Activated CD4-positive, alpha-beta T cell treated with anti-CD3 and anti-CD28 coated beads, Interleukin-2, amount 50 U/mL, for 24 hours (primary cell): ENCODE results near the gene CCDC201.
A peak's percentile ranks its signal among the peaks of the same experiment; 100 is the strongest.

Experiments
- DNase-seq, 2 donors: peaks; one replicate each; pipeline ENCODE4 v3.0.0-alpha.2; 2020; ENCODE audit warnings: low read depth in 1 of 2, low spot score in 1 of 2

The CCDC201 gene, protein sequence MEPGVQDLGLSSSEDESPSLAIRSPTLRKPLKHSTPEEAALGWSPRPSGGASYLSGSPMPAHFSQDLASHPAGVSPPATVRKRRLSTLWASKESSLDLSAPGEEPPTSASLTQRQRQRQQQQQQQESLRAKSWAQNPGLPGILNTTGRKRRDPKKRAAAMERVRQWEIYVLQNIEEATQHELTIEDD

DNA sequence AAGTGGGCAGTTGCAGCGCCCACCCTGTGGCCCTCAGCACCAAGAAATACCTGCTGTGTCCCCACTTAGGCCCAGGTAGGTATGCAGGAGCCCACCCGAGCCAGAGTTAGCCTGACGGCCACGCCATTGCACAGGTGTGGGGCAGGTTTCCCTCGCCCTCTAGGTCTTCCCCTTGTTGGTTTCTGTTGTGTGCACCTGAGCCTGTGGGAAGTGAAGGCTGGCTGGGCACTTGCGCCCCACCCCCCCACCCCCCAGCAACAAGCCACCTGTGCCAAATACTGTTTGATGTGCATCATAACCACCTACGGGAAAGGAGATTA, at the start of gene CCDC201:
TSS of gene CCDC201 (minus strand) at position 48 of the 320 bp plus-strand sequence. CDS start 75 bp downstream, outside the sequence.
- no peak for DNase-seq

DNA sequence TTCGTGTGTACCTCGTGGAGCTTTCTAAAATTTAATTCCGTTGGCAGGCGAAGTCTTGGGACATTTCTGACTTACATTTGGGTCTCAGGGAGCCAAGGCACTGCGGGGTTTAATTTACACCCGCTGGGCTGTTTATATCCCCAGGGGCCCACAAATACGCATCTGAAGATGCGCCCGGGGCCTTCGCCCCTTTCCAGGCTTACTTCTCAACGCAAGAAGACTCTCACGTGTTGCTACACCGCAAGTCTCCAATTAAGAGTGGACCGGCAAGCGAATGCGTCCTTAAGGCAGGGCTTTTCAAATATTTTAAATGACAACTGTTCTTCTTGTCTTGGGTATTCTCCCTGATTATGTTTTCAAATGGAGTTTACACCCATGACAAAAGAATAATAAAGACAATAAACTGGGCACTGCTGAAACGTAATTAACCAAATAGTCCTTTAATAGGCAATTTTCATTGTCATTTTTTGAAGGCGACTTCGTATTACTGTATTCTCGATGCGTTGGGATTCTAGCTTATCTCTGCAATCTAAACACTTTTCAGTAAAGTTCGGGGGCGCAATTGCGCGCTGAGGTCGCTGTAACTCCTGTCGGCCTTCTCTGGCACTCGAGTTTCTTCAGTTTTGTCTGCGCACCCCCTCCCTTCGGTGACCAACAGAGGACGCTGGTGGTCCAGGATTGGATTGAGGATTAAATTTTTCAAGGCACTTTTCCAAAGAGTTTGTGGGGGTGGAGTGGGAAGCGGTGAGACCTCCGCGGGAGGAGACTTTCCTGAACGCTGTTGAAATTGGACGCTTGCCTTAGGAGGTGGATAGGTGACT, 49.0 kb upstream of the CCDC201 start:
- DNase-seq, result no peak

DNA sequence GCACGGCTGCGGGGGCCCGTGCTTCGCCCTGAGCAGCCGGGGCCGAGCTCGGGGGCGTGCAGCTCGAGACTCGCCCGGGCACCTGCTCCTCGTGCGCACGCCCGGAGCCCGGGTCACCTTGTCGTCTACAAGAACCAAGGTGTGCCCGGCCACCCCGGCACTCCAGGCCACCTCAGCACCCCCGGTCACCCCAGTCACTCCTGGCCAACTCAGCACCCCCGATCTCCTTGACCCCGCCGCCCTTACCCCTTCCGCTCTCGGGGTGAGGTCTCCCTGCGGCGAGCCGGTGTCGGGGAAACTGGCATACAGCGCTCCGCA, 48.5 kb upstream of the CCDC201 start:
- DNase-seq, result no peak

DNA sequence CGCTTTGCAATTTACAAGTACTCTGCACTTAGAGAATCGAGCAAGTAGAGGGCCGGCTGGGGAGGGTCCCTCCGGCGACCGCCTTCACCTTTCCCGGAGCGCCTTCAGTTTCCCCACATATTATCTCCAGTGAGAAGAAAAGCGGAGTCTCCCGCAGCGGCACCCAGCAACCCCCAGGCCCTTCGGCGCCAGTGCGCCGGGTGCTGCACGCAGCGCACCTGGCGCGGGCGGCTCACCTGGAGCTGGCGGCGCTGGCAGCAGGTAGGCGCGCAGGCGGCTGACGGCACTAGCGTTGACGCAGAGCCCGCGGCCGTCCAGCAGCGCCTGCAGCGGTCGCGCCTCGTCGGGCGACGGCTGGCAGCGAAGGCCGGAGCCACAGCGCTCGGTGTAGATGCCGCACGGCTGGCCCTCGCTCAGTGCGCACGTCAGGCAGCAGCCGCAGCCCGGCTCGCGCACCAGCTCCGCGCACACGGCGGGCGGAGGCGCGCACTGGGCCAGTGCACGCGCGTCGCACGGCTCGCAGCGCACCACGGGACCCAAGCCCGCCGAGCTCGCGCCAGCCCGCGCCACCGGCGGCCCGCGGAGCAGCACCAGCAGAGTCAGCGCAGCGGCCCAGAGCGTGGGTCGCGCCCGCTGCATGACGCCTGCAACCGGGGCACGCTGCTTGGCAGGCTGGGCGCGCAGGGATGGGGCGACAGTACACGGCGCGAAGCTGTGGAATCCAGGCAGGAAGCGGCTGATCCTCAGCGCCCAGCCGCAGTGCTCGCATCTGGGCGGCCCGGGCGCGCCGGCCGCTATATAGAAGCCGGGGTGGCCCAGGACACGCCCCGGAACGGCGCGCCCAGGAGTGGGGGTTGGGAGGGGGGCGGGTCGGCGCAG, 47.9 kb upstream of the CCDC201 start, which contains the start of gene IGFBP3:
TSS of gene IGFBP3 (minus strand) at position 771 of the 879 bp plus-strand sequence. CDS start at position 639, 132 bp downstream.
- DNase-seq, result no peak

DNA sequence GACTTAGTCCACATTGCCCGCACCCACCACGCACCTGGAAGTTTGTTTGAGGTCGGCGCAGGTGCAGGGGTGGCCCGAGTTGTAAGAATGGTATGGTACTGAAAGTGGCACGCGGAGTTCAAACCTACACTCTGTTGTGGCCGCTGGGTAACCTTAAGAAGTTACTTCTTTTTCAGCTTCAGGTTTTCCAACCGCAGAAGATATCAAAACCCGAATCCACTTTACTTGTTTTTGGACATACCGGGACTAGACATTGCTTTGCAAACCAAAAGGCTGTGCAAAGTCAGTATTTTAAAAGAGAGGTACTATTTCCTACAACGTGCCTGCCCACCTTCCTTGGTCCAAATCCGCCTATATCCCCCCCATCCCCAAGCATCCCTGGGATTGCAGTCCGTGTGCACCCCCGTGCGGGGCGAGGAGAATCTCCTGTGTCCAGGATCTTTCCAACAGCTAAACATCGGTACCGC, 47.1 kb upstream of the CCDC201 start:
- no peak for DNase-seq

DNA sequence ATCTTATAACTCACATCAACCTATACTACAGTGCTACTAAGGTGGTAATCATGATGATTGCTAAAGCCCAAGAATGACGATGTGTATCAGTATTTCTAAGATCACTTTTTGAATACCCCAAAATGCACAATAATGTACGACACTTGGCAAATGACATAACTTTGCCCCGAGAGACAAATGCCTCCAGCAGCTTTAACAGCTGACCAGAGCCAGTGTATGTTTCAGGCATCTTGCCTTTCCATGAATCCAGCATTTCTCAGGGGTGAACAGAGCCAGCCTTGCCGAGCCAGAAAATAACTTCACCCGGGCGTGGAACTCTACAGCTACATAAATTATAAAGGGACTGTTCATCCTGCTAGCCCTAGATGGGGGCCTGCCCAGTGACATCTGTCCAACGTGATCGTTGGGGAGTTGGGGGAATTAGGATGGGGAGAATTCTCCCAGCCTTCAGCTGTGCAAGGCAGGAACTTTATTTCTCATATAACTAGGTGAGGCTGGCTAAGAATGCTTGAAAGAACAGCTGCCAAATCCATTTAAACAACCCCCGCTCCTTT, 46.4 kb upstream of the CCDC201 start:
- DNase-seq, result no peak

DNA sequence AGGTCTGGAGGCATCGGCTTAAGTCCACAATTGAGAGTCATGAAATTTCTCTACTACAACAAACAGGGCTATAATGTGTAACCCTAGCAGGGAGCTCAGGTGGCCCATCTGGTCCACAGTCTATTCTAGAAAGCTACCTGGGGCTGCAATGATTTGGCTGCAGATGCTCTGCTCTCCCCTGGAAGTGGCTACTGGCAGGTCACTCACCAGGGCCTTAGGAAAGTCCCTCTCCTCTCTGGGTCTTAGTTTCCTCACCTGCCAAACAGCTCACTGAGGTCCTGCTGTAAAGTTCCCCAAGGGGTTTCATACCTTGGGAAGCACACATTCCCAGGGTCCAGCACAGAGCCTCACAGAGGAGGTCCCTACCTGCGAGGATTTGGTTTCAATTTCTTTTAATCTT, 45.7 kb upstream of the CCDC201 start:
- DNase-seq, result no peak

DNA sequence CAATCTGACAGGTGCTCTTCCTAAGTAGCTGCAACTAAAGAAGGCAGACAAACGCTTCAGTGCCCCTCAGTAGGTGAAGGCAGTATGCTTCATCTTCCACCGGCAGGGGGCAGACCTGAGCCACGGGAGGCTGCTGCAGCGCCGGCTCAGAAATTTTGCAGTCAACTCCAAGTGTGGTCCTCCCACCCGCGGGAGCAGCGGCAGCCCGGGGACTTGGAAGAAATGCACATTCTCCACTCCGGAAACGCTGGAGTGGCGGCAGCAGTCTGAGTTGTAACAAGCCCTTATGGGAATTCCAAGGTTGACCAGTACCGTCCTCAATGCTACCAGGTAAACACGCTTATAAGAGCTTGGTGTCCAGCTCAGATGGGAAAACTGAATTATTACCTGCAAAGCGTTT, 44.8 kb upstream of the CCDC201 start:
- peak; percentile 64 for DNase-seq

DNA sequence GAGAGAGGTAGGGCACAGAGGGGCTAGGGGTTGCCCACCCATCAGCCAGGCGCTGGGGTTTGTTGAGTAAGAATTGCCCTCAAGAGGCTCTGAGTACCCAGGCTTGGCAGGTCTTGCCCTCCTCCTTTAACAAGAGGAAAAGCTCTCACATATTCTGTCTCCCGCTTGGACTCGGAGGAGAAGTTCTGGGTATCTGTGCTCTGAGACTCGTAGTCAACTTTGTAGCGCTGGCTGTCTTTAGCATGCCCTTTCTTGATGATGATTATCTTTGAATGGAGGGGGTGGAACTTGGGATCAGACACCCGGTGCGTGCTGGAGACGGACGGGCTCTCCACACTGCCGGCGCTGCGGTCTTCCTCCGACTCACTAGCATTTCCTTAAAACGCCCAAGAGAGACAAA, 44.2 kb upstream of the CCDC201 start:
- no peak for DNase-seq

DNA sequence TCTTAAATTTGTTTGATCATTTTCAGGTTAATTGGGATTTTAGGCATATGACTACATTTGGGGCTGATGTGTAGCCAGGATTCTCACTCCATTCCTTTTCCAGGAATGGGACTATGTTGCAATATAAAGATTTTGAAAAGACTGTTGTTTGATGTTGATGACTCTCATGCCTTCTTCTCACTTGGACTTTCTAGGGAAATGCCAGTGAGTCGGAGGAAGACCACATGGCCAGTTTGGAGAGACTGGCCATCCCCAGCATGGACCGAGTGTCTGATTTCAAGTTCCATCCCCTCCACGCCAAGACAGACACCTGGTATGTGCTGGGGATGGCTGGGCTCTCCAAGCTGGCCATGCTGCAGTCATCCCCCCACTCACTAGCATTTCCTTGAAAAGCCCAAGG, 42.7 kb upstream of the CCDC201 start:
- no peak for DNase-seq

DNA sequence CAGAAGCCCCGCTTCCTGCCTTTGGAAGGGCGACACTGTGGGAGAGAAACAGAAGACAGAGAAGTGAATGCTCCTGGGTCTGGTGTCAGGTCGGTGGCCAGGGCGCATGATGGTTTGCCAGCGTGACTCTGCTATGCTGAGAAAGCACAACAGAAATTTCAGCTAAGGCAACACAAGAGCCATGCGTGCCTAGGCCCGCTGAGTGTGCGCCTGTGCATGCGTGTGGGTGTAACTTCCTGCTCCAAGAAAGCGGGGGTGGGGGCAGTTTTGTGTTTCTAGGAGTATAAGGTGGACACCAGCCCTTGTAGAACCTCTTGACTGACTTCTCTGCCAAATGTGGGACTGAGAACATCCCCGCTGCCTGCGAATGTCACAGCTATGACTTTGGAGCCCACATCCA, 42.0 kb upstream of the CCDC201 start:
- no peak for DNase-seq

DNA sequence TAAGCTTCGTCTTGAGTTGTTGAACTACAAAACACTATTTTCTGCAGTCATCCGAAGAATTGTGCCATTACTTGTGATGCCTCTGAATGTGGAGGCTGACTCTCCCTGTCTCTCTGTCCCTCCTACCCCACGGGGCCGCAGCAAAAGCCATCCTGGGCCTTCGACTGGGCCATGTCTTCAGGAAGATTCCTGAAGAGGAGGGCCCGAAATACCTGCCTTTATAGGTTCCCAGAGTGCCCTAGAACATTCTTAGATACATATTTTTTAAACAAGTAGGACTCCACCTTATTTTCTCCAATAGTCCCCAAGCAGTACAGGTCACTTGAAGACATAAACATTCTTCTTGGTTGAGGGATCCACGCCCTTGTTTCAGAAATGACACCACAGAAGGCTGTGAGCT, 40.1 kb upstream of the CCDC201 start:
- no peak for DNase-seq

DNA sequence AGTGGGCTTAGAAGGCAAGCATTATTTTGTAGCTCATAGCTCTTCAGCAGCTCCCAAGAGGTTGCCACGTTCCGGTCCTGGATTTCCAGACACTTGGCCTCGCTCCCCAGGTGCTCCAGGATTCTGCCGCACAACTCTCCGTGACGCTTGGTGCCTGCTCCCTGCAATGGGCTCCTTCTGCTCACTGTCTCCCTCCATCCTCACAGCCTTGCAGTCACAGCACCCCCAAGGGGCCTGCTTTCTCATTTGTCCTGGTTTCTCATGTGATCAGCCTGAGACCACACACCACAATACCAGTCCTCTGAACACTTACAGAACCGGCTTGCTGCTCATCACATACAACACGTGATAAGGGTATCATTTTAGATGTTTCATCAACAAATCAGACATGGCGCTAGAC, 38.4 kb upstream of the CCDC201 start:
- no peak for DNase-seq

DNA sequence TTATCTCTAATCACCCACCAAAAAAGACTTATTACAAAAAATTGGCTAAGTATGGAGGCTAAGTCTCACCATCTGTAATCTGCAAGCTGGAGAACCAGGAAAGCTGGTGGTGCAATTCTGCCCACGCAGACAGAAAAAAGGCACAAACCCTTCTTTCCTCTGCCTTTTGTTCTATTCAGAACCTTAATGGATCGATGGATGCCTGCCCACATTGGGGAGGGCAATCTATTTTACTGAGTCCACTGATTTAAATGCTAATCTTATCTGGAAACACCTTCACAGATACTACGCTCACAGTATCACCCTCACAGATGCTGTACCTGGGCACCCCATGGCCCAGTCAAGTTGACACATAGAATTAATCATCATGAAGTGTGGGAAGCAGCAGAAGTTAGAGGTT, 38.0 kb upstream of the CCDC201 start:
- no peak for DNase-seq

DNA sequence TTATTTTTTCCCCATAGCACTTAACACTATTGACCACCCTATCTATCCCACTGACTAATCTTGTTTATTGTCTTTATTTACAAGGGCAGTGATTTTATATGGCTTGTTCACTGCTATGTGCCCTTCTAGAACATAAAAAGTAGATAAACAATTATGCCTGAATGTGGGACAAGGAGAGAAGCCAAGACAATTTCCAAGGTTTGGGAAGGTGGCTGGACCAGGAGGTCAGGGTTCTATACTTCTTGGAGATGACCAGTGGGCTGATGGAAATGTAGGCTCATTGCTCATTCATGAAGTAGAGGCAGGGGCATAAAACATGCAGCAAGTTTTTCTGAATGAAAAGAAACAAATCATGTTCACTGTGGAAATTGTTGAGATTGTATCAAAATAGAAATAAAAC, 36.7 kb upstream of the CCDC201 start:
- DNase-seq, result no peak

DNA sequence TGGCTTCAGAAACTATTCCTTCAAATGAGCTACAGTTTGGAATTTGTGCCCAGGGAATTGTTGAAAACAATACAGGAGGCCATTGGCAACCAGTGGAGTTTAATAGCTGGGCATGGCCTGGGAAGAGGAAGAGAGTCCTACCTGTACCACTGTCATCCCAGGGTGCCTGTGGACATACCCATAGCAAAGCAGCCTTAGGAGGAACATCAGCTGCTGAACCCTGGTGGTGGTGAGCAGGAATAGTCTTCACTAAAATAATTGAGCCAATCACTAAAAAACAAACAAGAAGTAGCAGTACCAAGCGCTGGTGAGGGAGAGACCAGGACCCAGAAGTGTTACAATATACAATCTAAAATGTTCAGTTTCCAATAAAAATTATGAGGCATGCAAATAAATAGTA, 29.9 kb upstream of the CCDC201 start:
- no peak for DNase-seq

DNA sequence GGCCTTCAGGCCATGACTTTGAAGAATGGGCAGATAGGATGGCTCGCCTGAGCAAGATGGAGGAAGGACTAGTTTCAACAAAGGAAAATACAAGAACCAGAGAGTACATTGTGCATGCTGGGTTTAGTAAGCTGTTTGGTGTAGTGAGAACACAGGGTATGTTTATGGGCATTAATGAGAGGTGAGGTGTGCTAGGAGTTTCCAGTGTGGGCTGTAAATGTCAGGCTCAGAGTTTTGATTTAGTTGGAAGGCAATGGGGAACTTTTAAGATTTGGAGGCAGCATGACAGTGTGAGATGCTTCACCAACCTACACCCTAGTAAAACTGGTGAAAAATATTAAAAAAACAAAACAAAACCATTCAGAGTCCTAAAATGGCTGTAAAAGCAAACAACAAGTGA, 28.7 kb upstream of the CCDC201 start:
- no peak for DNase-seq

DNA sequence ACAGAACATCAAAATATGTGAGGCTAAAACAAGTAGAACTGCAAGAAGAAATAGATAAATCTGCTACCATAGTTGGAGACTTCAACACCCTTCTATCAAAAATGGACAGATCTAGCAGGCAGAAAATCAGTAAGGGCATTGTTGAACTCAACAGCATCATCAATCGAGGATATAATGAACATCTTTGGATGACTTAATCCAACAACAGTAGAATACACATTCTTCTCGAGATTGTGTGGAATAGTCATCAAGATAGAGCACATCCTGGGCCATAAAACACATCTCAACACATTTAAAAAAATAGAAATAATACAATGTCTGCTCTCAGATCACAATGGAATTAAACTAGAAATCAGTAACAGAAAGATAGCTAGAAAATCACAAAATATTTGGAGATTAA, 25.3 kb upstream of the CCDC201 start:
- no peak for DNase-seq

DNA sequence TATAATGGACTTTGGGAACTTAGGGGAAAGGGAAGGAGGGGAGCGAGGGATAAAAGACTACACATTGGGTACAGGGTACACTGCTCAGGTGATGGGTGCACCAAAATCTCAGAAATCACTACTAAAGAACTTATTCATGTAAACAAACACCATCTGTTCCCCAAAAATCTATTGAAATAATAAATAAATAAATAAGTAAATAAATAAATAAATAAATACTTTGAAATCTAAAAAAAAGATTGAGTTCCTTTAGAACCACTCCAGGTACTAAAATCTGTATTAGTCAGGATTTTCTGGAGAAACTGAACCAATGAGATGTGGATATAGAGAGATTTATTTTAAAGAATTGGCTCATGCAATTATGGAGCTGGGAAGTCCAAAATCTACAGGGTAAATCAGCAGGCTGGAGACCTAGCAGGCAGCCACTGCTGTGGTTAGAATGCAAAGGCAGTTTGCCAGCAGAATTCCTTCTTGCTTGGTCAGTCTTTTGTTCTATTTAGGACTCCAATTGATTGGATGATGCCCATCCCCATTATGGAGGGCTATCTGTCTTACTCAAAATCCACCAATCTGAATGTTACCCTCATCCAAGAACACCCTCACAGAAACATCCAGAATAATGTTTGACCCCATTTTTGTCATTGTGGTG, 24.3 kb upstream of the CCDC201 start:
- DNase-seq, result no peak

DNA sequence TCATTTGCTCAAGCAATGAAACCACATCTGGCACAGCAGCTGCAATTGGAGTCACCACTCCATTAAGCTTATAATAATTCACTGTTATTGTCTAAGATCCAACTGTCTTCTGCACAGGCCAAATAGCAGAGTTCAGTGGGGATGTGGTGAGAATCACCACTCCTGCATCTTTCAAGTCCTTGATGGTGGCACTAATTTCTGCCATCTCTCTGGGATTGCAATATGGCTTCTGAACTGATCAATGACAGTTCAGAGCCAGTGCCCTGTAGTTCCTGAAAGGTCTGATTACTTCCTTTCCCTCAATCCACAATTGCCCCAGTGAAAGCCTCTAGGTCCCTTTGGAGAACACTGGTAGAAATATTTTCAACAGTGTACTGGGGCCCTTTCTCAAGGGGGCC, 21.8 kb upstream of the CCDC201 start:
- no peak for DNase-seq

DNA sequence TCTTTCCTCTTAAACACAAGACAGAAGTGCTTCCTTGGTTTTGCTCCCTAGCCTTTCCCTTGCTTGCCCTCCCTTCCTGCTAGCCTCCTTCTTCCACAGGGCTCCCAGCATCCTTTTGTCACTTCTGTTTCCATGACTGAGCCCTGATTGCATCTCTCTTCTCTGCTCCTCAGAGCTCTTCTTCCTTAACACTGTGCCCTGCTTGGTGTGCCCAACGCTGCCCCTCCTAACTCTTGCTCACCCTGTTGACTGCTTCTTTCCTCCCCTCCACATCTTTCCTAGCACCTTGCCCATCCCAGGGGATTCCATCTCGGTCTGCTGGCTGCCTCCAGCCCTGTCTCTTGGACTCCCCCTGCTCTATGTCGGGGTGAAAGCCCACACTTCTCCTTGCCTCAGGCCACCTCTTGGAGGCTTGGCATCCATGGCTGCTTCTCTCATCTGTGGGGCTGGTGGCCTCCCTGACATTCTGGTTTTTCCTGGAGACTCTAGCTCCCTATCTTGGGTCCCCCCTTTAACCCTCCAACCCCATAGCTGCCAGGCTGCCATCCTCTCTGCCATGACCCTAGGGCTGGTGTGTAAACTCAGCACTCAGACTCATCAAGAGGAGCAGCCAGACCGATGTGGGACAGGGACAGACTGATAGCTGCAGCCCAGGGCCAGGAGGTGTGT, 21.2 kb upstream of the CCDC201 start:
- DNase-seq, result no peak
